Caco-2 (cell line): ENCODE data around the gene SPSB4. TPM values are rescaled to one million over a fixed set of nuclear protein-coding genes. Genes with fewer than 3 reads are reported as not detected.

ENCODE experiments used
- BruUV-seq: library from RNA; stranded (reverse); fragments of 400-500 nt; replicated peaks from 2 replicates; lab custom pipeline; 2021; lab: Mats Ljungman, UMichigan
- CTCF ChIA-PET: fragments of 300-600 bp; sonication (Branson Sonifier 250); formaldehyde crosslinking; loops from one replicate; lab custom pipeline; 2022; ENCODE audit warnings: antibody characterized with exemption; lab: Charles Lee
- POLR2A ChIA-PET: fragments of 300-600 bp; sonication (Branson Sonifier 250); formaldehyde crosslinking; loops from one replicate; lab custom pipeline; 2022; ENCODE audit warnings: antibody characterized with exemption; lab: Charles Lee
- DNase-seq, 2 experiments: peaks; one replicate each; pipeline versions ENCODE4 v3.0.0 to v3.0.0-alpha.2; 2020 to 2022
- H3K27me3 ChIP-seq: replicated peaks from 2 replicates; pipeline ENCODE4 v1.6.0; 2011; ENCODE audit warnings: low read length; ENCODE audit not compliant: control insufficient read depth, insufficient read depth
- H3K36me3 ChIP-seq: 2 replicates; pipeline ENCODE4 v1.5.1; 2011; ENCODE audit warnings: low read length; ENCODE audit not compliant: control insufficient read depth, insufficient read depth
- H3K4me1 ChIP-seq: fragments of 250-450 bp; sonication (Bioruptor Pico); 2 replicates; pipeline ENCODE4 v1.5.1; 2020; ENCODE audit warnings: mild to moderate bottlenecking
- H3K4me3 ChIP-seq: 2 replicates; pipeline ENCODE4 v1.5.1; 2011; ENCODE audit warnings: low read depth, mild to moderate bottlenecking, control low read depth, low read length
- H3K9me3 ChIP-seq: fragments of 250-450 bp; sonication (Bioruptor Pico); 2 replicates; pipeline ENCODE4 v1.5.1; 2020; ENCODE audit warnings: mild to moderate bottlenecking, moderate library complexity
- H3K27ac Mint-ChIP-seq: one replicate; pipeline ENCODE4 v1.8.0; 2022; ENCODE audit warnings: mixed read lengths; ENCODE audit not compliant: unreplicated experiment
- H3K27me3 Mint-ChIP-seq: one replicate; pipeline ENCODE4 v1.8.0; 2022; ENCODE audit warnings: mixed read lengths; ENCODE audit not compliant: insufficient read depth, unreplicated experiment
- H3K36me3 Mint-ChIP-seq: one replicate; pipeline ENCODE4 v1.8.0; 2022; ENCODE audit warnings: mild to moderate bottlenecking, mixed read lengths; ENCODE audit not compliant: insufficient read depth, unreplicated experiment
- H3K4me1 Mint-ChIP-seq: one replicate; pipeline ENCODE4 v1.8.0; 2022; ENCODE audit warnings: low read depth, mixed read lengths; ENCODE audit not compliant: unreplicated experiment
- H3K4me3 Mint-ChIP-seq: one replicate; pipeline ENCODE4 v1.8.0; 2022; ENCODE audit warnings: mild to moderate bottlenecking, moderate library complexity, mixed read lengths; ENCODE audit not compliant: unreplicated experiment
- H3K9me3 Mint-ChIP-seq: one replicate; pipeline ENCODE4 v1.8.0; 2022; ENCODE audit warnings: mixed read lengths; ENCODE audit not compliant: unreplicated experiment
- intact Hi-C: fragments of 100-400 bp; cut with micrococcal nuclease; formaldehyde crosslinking; loops from one replicate; pipeline ENCODE4 v1.10.0; 2022; ENCODE audit not compliant: unreplicated experiment
- total RNA-seq: library from RNA; stranded (reverse); gene quantifications from 2 replicates; pipeline ENCODE4 v1.2.3, GENCODE V29; 2022
- TF ChIP-seq, protein P1 (sequence below), 2 experiments: fragments of 200-600 bp in 1 of 2; IDR thresholded peaks; 1 replicate in 1 of 2; 2 replicates in 1 of 2; pipeline versions ENCODE4 v1.5.1 to v1.8.0; 2011 to 2022; ENCODE audit warnings: antibody characterized with exemption in 1 of 2, control low read depth in 1 of 2, inconsistent platforms in 1 of 2, low read depth in 1 of 2, low read length in 1 of 2, mild to moderate bottlenecking in 1 of 2, moderate library complexity in 1 of 2; ENCODE audit not compliant: insufficient read depth in 1 of 2, severe bottlenecking in 1 of 2, unreplicated experiment in 1 of 2

SPSB4 gene
- total RNA-seq, 1 experiment from 2014 or later = not detected

DNA sequence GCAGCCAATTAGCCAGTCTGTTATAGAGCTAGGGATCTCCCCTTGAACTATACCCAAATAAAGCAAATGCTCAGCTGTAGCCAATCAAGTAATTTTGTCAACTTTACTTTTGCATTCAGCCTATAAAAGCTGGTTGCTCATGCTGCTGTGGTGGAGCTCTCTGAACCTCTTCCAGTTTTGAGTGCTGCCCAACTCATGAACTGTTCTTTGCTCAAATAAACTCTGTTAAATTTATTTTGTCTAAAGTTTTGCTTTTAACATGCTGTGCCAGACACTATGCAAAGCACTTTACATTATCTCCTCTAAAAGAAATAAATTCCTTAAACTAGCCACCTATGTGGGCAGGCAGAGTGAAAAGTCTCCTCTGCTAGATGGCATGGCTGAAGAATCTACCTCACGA is 128.8 kb downstream of the SPSB4 start:
- H3K36me3 Mint-ChIP-seq = no peaks in the 10 kb centered on the region
- ChIA-PET POLR2A (no interaction called here), CTCF (no interaction called here)
- TF ChIP-seq, protein P1, sequence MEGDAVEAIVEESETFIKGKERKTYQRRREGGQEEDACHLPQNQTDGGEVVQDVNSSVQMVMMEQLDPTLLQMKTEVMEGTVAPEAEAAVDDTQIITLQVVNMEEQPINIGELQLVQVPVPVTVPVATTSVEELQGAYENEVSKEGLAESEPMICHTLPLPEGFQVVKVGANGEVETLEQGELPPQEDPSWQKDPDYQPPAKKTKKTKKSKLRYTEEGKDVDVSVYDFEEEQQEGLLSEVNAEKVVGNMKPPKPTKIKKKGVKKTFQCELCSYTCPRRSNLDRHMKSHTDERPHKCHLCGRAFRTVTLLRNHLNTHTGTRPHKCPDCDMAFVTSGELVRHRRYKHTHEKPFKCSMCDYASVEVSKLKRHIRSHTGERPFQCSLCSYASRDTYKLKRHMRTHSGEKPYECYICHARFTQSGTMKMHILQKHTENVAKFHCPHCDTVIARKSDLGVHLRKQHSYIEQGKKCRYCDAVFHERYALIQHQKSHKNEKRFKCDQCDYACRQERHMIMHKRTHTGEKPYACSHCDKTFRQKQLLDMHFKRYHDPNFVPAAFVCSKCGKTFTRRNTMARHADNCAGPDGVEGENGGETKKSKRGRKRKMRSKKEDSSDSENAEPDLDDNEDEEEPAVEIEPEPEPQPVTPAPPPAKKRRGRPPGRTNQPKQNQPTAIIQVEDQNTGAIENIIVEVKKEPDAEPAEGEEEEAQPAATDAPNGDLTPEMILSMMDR (IDR thresholded peaks at IDR 0.05; ENCODE audit: insufficient read depth in 1 of 2, low read depth in 1 of 2, low read length in 1 of 2, severe bottlenecking in 1 of 2, unreplicated experiment in 1 of 2) = no peak
- intact Hi-C loops = no loop called here
- H3K27ac Mint-ChIP-seq = no peak overlapping the region
- Histone ChIP-seq H3K4me1 (no peaks in the 10 kb centered on the region), H3K9me3 (0 out of 2 replicates have a peak, but pooled peaks cover 7% of the 10 kb centered on the region), H3K4me3 (no peak overlapping the region), H3K36me3 (no peaks in the 10 kb centered on the region), H3K27me3 (no peaks in the 10 kb centered on the region)
- no TSS peak for BruUV-seq
- H3K27me3 Mint-ChIP-seq = peaks cover 12% of the 10 kb centered on the region
- H3K4me1 Mint-ChIP-seq = no peaks in the 10 kb centered on the region
- H3K4me3 Mint-ChIP-seq = no peak overlapping the region
- no peaks in the 10 kb centered on the region for H3K9me3 Mint-ChIP-seq
- no peak for DNase-seq

- Histone ChIP-seq H3K27me3 (no peaks in the 10 kb centered on the region), H3K36me3 (no peaks in the 10 kb centered on the region), H3K9me3 (0 out of 2 replicates have a peak, but pooled peaks cover 7% of the 10 kb centered on the region), H3K4me3 (no peak overlapping the region), H3K4me1 (no peaks in the 10 kb centered on the region)
- BruUV-seq = no TSS peak
- intact Hi-C loops = no loop called here
- POLR2A ChIA-PET = no interaction called here
- H3K27ac Mint-ChIP-seq = no peak overlapping the region
- H3K4me3 Mint-ChIP-seq = no peak overlapping the region
- peaks cover 15% of the 10 kb centered on the region for H3K27me3 Mint-ChIP-seq
- H3K36me3 Mint-ChIP-seq = no peaks in the 10 kb centered on the region
- CTCF ChIA-PET = no interaction called here
- H3K9me3 Mint-ChIP-seq = no peaks in the 10 kb centered on the region
- TF ChIP-seq, protein P1 (IDR thresholded peaks at IDR 0.05; ENCODE audit: insufficient read depth in 1 of 2, low read depth in 1 of 2, low read length in 1 of 2, severe bottlenecking in 1 of 2, unreplicated experiment in 1 of 2) = no peak
- no peak for DNase-seq
- no peaks in the 10 kb centered on the region for H3K4me1 Mint-ChIP-seq
Observed at GRCh38 chr3:141181196-141181595, 130.0 kb downstream of the SPSB4 start.

- Histone ChIP-seq H3K4me1 (no peaks in the 10 kb centered on the region), H3K36me3 (no peaks in the 10 kb centered on the region), H3K27me3 (no peaks in the 10 kb centered on the region), H3K4me3 (no peak overlapping the region), H3K9me3 (0 out of 2 replicates have a peak, but pooled peaks cover 7% of the 10 kb centered on the region)
- TF ChIP-seq, protein P1 (IDR thresholded peaks at IDR 0.05; ENCODE audit: insufficient read depth in 1 of 2, low read depth in 1 of 2, low read length in 1 of 2, severe bottlenecking in 1 of 2, unreplicated experiment in 1 of 2) = no peak
- no peaks in the 10 kb centered on the region for H3K36me3 Mint-ChIP-seq
- ChIA-PET POLR2A (no interaction called here), CTCF (no interaction called here)
- H3K27me3 Mint-ChIP-seq = peaks cover 15% of the 10 kb centered on the region
- no peaks in the 10 kb centered on the region for H3K9me3 Mint-ChIP-seq
- no peaks in the 10 kb centered on the region for H3K4me1 Mint-ChIP-seq
- BruUV-seq = no TSS peak
- no peak overlapping the region for H3K4me3 Mint-ChIP-seq
- DNase-seq = no peak
- no peak overlapping the region for H3K27ac Mint-ChIP-seq
- intact Hi-C loops = no loop called here
Observed at GRCh38 chr3:141181819-141182218, 130.7 kb downstream of the SPSB4 start.
